ENCODE measurements around the gene CRYAA.
A peak's percentile ranks its signal among the peaks of the same experiment; 100 is the strongest.
"Not testable (repeated sequence)": the region's sequence is repeated elsewhere in the genome, so short reads cannot be mapped to it uniquely, and the experiment has no call there.

CRYAA gene

GRCh38 chr21:43177043-43177906 lies 8.5 kb downstream of the CRYAA start:
- DNase-seq = not testable (repeated sequence)

- DNase-seq = not testable (repeated sequence)
Measured at GRCh38 chr21:43178175-43178826, 9.5 kb downstream of the CRYAA start.

GRCh38 chr21:43181033-43181432 lies 12.2 kb downstream of the CRYAA start:
- not testable (repeated sequence) for DNase-seq

- not testable (repeated sequence) for DNase-seq
Measured at GRCh38 chr21:43187268-43187667, 18.5 kb downstream of the CRYAA start.

- no peak for DNase-seq
Measured at GRCh38 chr21:43187715-43188114, 18.9 kb downstream of the CRYAA start.

- DNase-seq = no peak
Measured at GRCh38 chr21:43188181-43188580, 19.4 kb downstream of the CRYAA start.

GRCh38 chr21:43188592-43189210 lies 19.9 kb downstream of the CRYAA start:
- peak; percentile 56 for DNase-seq

GRCh38 chr21:43189936-43190335 lies 21.1 kb downstream of the CRYAA start:
- DNase-seq = no peak

GRCh38 chr21:43190544-43190943 lies 21.7 kb downstream of the CRYAA start:
- DNase-seq = no peak

GRCh38 chr21:43190951-43191350 lies 22.1 kb downstream of the CRYAA start:
- no peak for DNase-seq

GRCh38 chr21:43191521-43191920 lies 22.7 kb downstream of the CRYAA start:
- DNase-seq = no peak

- no peak for DNase-seq
Measured at GRCh38 chr21:43191971-43192370, 23.2 kb downstream of the CRYAA start.

- peak; percentile 32 for DNase-seq
Measured at GRCh38 chr21:43192501-43193081, 23.8 kb downstream of the CRYAA start.

GRCh38 chr21:43193088-43193650 lies 24.4 kb downstream of the CRYAA start:
- no peak for DNase-seq

- peak; percentile 57 for DNase-seq
Measured at GRCh38 chr21:43193651-43194302, 25.0 kb downstream of the CRYAA start.

GRCh38 chr21:43194303-43195120 lies 25.7 kb downstream of the CRYAA start:
- peak; percentile 23 for DNase-seq

- DNase-seq = no peak
Measured at GRCh38 chr21:43195121-43196021, 26.6 kb downstream of the CRYAA start.

- peak; percentile 44 for DNase-seq
Measured at GRCh38 chr21:43196826-43197225, 28.0 kb downstream of the CRYAA start.

- no peak for DNase-seq
Measured at GRCh38 chr21:43198376-43198775, 29.6 kb downstream of the CRYAA start.

GRCh38 chr21:43201491-43201890 lies 32.7 kb downstream of the CRYAA start:
- DNase-seq = no peak
